H1 (cell line): ENCODE measurements around the gene CRYBG3. TPM values are rescaled to one million over a fixed set of nuclear protein-coding genes. Genes with fewer than 3 reads are reported as not detected.

Source experiments
- CTCF ChIA-PET: fragments of 300-600 bp; sonication (Branson Sonifier 250); formaldehyde crosslinking; loops from one replicate; lab custom pipeline; 2021; ENCODE audit not compliant: partially characterized antibody; lab: Charles Lee
- POLR2A ChIA-PET: fragments of 300-600 bp; sonication (Branson Sonifier 250); formaldehyde crosslinking; loops from one replicate; lab custom pipeline; 2021; ENCODE audit warnings: inconsistent platforms; ENCODE audit not compliant: partially characterized antibody; lab: Charles Lee
- DNase-seq, 2 experiments: peaks; one replicate each; pipeline versions ENCODE4 v3.0.0 to v3.0.0-alpha.2; 2010 to 2022; ENCODE audit warnings: low spot score in 2 of 2, low read depth in 1 of 2, mixed read lengths in 1 of 2
- FAIRE-seq: peaks from 2 replicates; lab custom pipeline; 2011; peaks lifted over from hg19 to GRCh38; lab: Jason Lieb, UNC
- H2AFZ ChIP-seq: 2 replicates; pipeline ENCODE4 v1.8.1; 2012; ENCODE audit warnings: low read length, inconsistent platforms
- H2AK5ac ChIP-seq: 2 replicates; pipeline ENCODE4 v1.6.1; 2013; ENCODE audit warnings: low read depth, low read length
- H2BK120ac ChIP-seq: replicated peaks from 2 replicates; pipeline ENCODE3; 2013; ENCODE audit warnings: low read depth, low read length, inconsistent platforms
- H2BK12ac ChIP-seq: 2 replicates; pipeline ENCODE4 v1.6.1; 2013; ENCODE audit warnings: low read depth, low read length
- H2BK15ac ChIP-seq: 2 replicates; pipeline ENCODE4 v1.6.1; 2013; ENCODE audit warnings: low read length
- H2BK20ac ChIP-seq: 2 replicates; pipeline ENCODE4 v1.6.1; 2013; ENCODE audit warnings: low read length
- H2BK5ac ChIP-seq: 2 replicates; pipeline ENCODE4 v1.6.1; 2013; ENCODE audit warnings: low read depth, low read length
- H3K14ac ChIP-seq: 2 replicates; pipeline ENCODE4 v1.6.1; 2013; ENCODE audit warnings: inconsistent platforms; ENCODE audit not compliant: insufficient read length
- H3K18ac ChIP-seq: 2 replicates; pipeline ENCODE4 v1.6.1; 2013; ENCODE audit warnings: low read length; ENCODE audit errors: extremely low read depth
- H3K23ac ChIP-seq: 2 replicates; pipeline ENCODE4 v1.6.1; 2013; ENCODE audit warnings: inconsistent platforms; ENCODE audit not compliant: insufficient read length
- H3K23me2 ChIP-seq: 2 replicates; pipeline ENCODE4 v1.6.1; 2013; ENCODE audit warnings: low read depth, low read length
- H3K27ac ChIP-seq: 2 replicates; pipeline ENCODE4 v1.6.1; 2011; ENCODE audit warnings: low read depth, low read length, inconsistent platforms
- H3K27me3 ChIP-seq, 4 experiments: replicated peaks in 1 of 4; 1 replicate in 1 of 4; 2 replicates in 3 of 4; pipeline versions ENCODE4 v1.6.1 to v1.8.1; 2011 to 2013; ENCODE audit warnings: low read length in 3 of 4, mild to moderate bottlenecking in 3 of 4, inconsistent platforms in 2 of 4, mixed read lengths in 2 of 4, moderate library complexity in 1 of 4; ENCODE audit not compliant: control insufficient read depth in 3 of 4, insufficient read depth in 3 of 4; ENCODE audit errors: extremely low read depth in 1 of 4
- H3K36me3 ChIP-seq, 4 experiments: 2 replicates each; pipeline versions ENCODE4 v1.6.1 to v1.8.1; 2011 to 2013; ENCODE audit warnings: mild to moderate bottlenecking in 4 of 4, low read length in 3 of 4, moderate library complexity in 2 of 4, control low read depth in 1 of 4, inconsistent platforms in 1 of 4; ENCODE audit not compliant: insufficient read depth in 4 of 4, control insufficient read depth in 2 of 4
- H3K4ac ChIP-seq: replicated peaks from 2 replicates; pipeline ENCODE3; 2013; ENCODE audit warnings: low read length, low read depth, mixed read lengths, inconsistent platforms; ENCODE audit not compliant: insufficient read length
- H3K4me1 ChIP-seq, 4 experiments: replicated peaks in 1 of 4; 1 replicate in 1 of 4; 2 replicates in 3 of 4; pipeline versions ENCODE4 v1.6.1 to v1.8.1; 2011 to 2013; ENCODE audit warnings: low read length in 3 of 4, inconsistent platforms in 2 of 4, mixed read lengths in 1 of 4; ENCODE audit not compliant: insufficient read depth in 4 of 4, control insufficient read depth in 3 of 4
- H3K4me2 ChIP-seq, 2 experiments: 2 replicates each; pipeline versions ENCODE4 v1.6.1 to v1.8.1; 2011 to 2013; ENCODE audit warnings: low read depth in 2 of 2, low read length in 2 of 2, control low read depth in 1 of 2, inconsistent platforms in 1 of 2, mild to moderate bottlenecking in 1 of 2; ENCODE audit not compliant: insufficient read depth in 1 of 2
- H3K4me3 ChIP-seq, 4 experiments: fragments of 200-600, 300-600 bp in 1 of 4; sonication (generic), shearing (Covaris generic), sonication (Bioruptor Twin) in 1 of 4; 2 replicates each; pipeline versions ENCODE4 v1.5.1 to v1.8.1; 2011 to 2016; ENCODE audit warnings: low read length in 4 of 4, low read depth in 3 of 4, control low read depth in 2 of 4, inconsistent platforms in 2 of 4, mild to moderate bottlenecking in 2 of 4, mixed read lengths in 1 of 4, moderate library complexity in 1 of 4; ENCODE audit not compliant: insufficient read depth in 2 of 4; ENCODE audit errors: extremely low read depth in 1 of 4
- H3K56ac ChIP-seq: replicated peaks from 2 replicates; pipeline ENCODE3; 2013; ENCODE audit warnings: low read depth, mild to moderate bottlenecking, mixed read lengths, low read length, inconsistent platforms; ENCODE audit not compliant: insufficient read length
- H3K79me1 ChIP-seq: 2 replicates; pipeline ENCODE4 v1.6.1; 2013; ENCODE audit warnings: low read depth, low read length, control low read depth
- H3K79me2 ChIP-seq, 2 experiments: 2 replicates each; pipeline versions ENCODE4 v1.6.1 to v1.8.1; 2012 to 2013; ENCODE audit warnings: low read length in 2 of 2, mild to moderate bottlenecking in 2 of 2, inconsistent platforms in 1 of 2; ENCODE audit not compliant: insufficient read depth in 2 of 2, control insufficient read depth in 1 of 2
- H3K9ac ChIP-seq, 4 experiments: replicated peaks in 1 of 4; 1 replicate in 1 of 4; 2 replicates in 3 of 4; pipeline versions ENCODE4 v1.6.1 to v1.8.1; 2011 to 2013; ENCODE audit warnings: low read depth in 3 of 4, low read length in 3 of 4, control low read depth in 2 of 4, mild to moderate bottlenecking in 2 of 4, moderate library complexity in 2 of 4, inconsistent platforms in 1 of 4; ENCODE audit errors: extremely low read depth in 1 of 4
- H3K9me3 ChIP-seq, 2 experiments: 2 replicates each; pipeline versions ENCODE4 v1.6.1 to v1.8.1; 2012 to 2013; ENCODE audit warnings: mild to moderate bottlenecking in 2 of 2, moderate library complexity in 2 of 2, control low read depth in 1 of 2, inconsistent platforms in 1 of 2, low read depth in 1 of 2, low read length in 1 of 2, mixed read lengths in 1 of 2; ENCODE audit not compliant: insufficient read depth in 2 of 2
- H4K20me1 ChIP-seq, 2 experiments: replicated peaks in 1 of 2; 2 replicates each; pipeline versions ENCODE3 to v1.8.1; 2011 to 2013; ENCODE audit warnings: inconsistent platforms in 2 of 2, low read length in 2 of 2, mild to moderate bottlenecking in 1 of 2; ENCODE audit not compliant: insufficient read depth in 2 of 2, control insufficient read depth in 1 of 2
- H4K5ac ChIP-seq: 2 replicates; pipeline ENCODE4 v1.6.1; 2013; ENCODE audit warnings: low read length, low read depth, mixed read lengths, inconsistent platforms; ENCODE audit not compliant: insufficient read length
- H4K8ac ChIP-seq: 2 replicates; pipeline ENCODE4 v1.8.0; 2013; ENCODE audit warnings: mild to moderate bottlenecking, moderate library complexity, low read length, inconsistent platforms; ENCODE audit not compliant: insufficient read depth; ENCODE audit errors: extremely low read depth
- H4K91ac ChIP-seq: replicated peaks from 2 replicates; pipeline ENCODE3; 2013; ENCODE audit warnings: low read length, mixed read lengths, inconsistent platforms; ENCODE audit not compliant: insufficient read length
- BRCA1 ChIP-seq: IDR thresholded peaks from 2 replicates; pipeline ENCODE4 v1.6.1; 2012; ENCODE audit warnings: low read depth, low read length, improper control_type of control experiment
- EGR1 ChIP-seq: IDR thresholded peaks from 2 replicates; pipeline ENCODE4 v1.6.1; 2011; ENCODE audit warnings: low read depth, low read length, borderline replicate concordance
- FOSL1 ChIP-seq: IDR thresholded peaks from 2 replicates; pipeline ENCODE4 v1.6.1; 2011; ENCODE audit warnings: mild to moderate bottlenecking, low read depth, low read length, moderate library complexity; ENCODE audit not compliant: insufficient read depth
- KDM1A ChIP-seq: fragments of 200-600, 300-600 bp; sonication (generic); IDR thresholded peaks from 2 replicates; pipeline ENCODE4 v1.7.1; 2016; ENCODE audit warnings: mild to moderate bottlenecking, low read length, borderline replicate concordance
- SP4 ChIP-seq: IDR thresholded peaks from 2 replicates; pipeline ENCODE4 v1.6.1; 2012; ENCODE audit warnings: low read length, inconsistent platforms
- TBP ChIP-seq: IDR thresholded peaks from 2 replicates; pipeline ENCODE4 v1.6.1; 2011; ENCODE audit warnings: low read depth, low read length, improper control_type of control experiment
- TCF12 ChIP-seq: IDR thresholded peaks from 2 replicates; pipeline ENCODE4 v1.6.1; 2011; ENCODE audit warnings: low read depth, mild to moderate bottlenecking, low read length
- WGBS, 2 experiments: shearing (Covaris generic) in 1 of 2; methylation state at CpG; one replicate each; pipeline versions ENCODE4 v1.1.6 to v1.1.7; 2013 to 2015; ENCODE audit warnings: low lambda C conversion rate in 2 of 2, mixed read lengths in 2 of 2, inconsistent platforms in 1 of 2, low coverage in 1 of 2, missing lambda C conversion rate in 1 of 2; ENCODE audit not compliant: insufficient replicate concordance in 2 of 2, insufficient coverage in 1 of 2, insufficient read length in 1 of 2; ENCODE audit errors: extremely low coverage in 1 of 2, missing lambda C conversion rate in 1 of 2; 5-methylcytosine and 5-hydroxymethylcytosine counted together
- polyA plus RNA-seq, 7 experiments: library from polyadenylated mRNA; depleted of rRNA in 3 of 7; stranded (reverse) in 5 of 7; unstranded in 2 of 7; fragments of >200 nt in 5 of 7; fragments of 200-250 nt in 2 of 7; gene quantifications; 1 replicate in 5 of 7; 2 replicates in 1 of 7; 4 replicates in 1 of 7; pipeline versions ENCODE4 v1.2.1 to v1.2.3, GENCODE V29; 2011 to 2013; ENCODE audit warnings: missing spikeins in 2 of 7, mixed read lengths in 2 of 7
- total RNA-seq: library from RNA; stranded (reverse); fragmentation: NEBNext Ultra II Directional; extraction: Animal tissue kit (Norgen Biotek cat#: 25700); gene quantifications from 2 replicates; pipeline ENCODE4 v1.2.1, GENCODE V29; 2021

CRYBG3 gene
- total and polyA plus RNA-seq, 2 of the 8 experiments (the other 6 are each of a cell fraction or from before 2014, with no cell fraction given) = 2.1 to 8.0 TPM

GRCh38 chr3:97935842-97936241 lies 114.0 kb downstream of the CRYBG3 start:
- no peaks in the 10 kb centered on the region for H3K9me3 ChIP-seq
- H3K23me2 ChIP-seq = no peaks in the 10 kb centered on the region; the same call in 1 of the 2 replicates
- H2BK12ac ChIP-seq = no peak overlapping the region
- H2BK120ac ChIP-seq = no peak overlapping the region
- H2BK20ac ChIP-seq = no peak overlapping the region
- H2AK5ac ChIP-seq = no peak overlapping the region
- FAIRE-seq = no peak
- no peaks in the 10 kb centered on the region for H3K27me3 ChIP-seq
- DNase-seq = no peak
- H2BK15ac ChIP-seq = no peak overlapping the region
- 100% methylated on average over 1 of the region's 1 CpG; no CpG with 5 or more reads in 1 of the 2 experiments for WGBS, 2 experiments
- H4K8ac ChIP-seq = no peak overlapping the region
- ChIA-PET POLR2A (interaction anchor here (0.8 kb wide), 1 partner anchor 85 kb away, joined by 3 read pairs; no protein-coding TSS in a partner anchor), CTCF (interaction anchor here (1.0 to 1.5 kb wide), 3 partner anchors 32 to 142 kb away, joined by 3 to 4 read pairs (median 3); no protein-coding TSS in a partner anchor)
- H3K4me2 ChIP-seq = no peak overlapping the region
- no peaks in the 10 kb centered on the region for H3K4me1 ChIP-seq
- 0 out of 8 replicates have a peak, but pooled peaks cover 0 to 3% (median 0%) of the 10 kb centered on the region in 4 experiments for H3K36me3 ChIP-seq
- H3K79me1 ChIP-seq = no peaks in the 10 kb centered on the region
- H3K9ac ChIP-seq = no peak overlapping the region
- H3K56ac ChIP-seq = no peak overlapping the region
- H3K23ac ChIP-seq = no peak overlapping the region
- no peak overlapping the region for H3K18ac ChIP-seq
- H3K4me3 ChIP-seq = no peak overlapping the region
- H2AFZ ChIP-seq = no peak overlapping the region
- no peak overlapping the region for H2BK5ac ChIP-seq
- no peak for TF ChIP-seq TBP
- no peak for TF ChIP-seq SP4
- no peak for TF ChIP-seq BRCA1
- TF ChIP-seq TCF12 = no peak
- TF ChIP-seq EGR1 = no peak
- TF ChIP-seq FOSL1 = no peak
- no peak for TF ChIP-seq KDM1A
- H4K91ac ChIP-seq = no peak overlapping the region
- no peaks in the 10 kb centered on the region for H3K79me2 ChIP-seq
- no peak overlapping the region for H3K14ac ChIP-seq
- H3K4ac ChIP-seq = no peak overlapping the region
- no peak overlapping the region for H4K5ac ChIP-seq
- no peaks in the 10 kb centered on the region for H4K20me1 ChIP-seq
- H3K27ac ChIP-seq = no peak overlapping the region
